ENCODE data around the gene UTRN. TPM values are rescaled to one million over a fixed set of nuclear protein-coding genes. Genes with fewer than 3 reads are reported as not detected.

Gene UTRN
- total RNA-seq, 1 donor: 242 TPM

- Histone ChIP-seq H4K20me1 (ENCODE audit: insufficient read depth, low read length) (no peaks in the 10 kb centered on the region), H2AFZ (ENCODE audit: low read length) (peak overlapping the region; percentile 60), H3K27ac (ENCODE audit: low read depth, low read length) (peak overlapping the region; percentile 80), H3K79me2 (ENCODE audit: insufficient read depth, low read length) (no peaks in the 10 kb centered on the region), H3K9me3 (ENCODE audit: low read depth, low read length) (no peaks in the 10 kb centered on the region), H3K27me3 (ENCODE audit: insufficient read depth, low read length) (no peaks in the 10 kb centered on the region), H3K36me3 (ENCODE audit: insufficient read depth, low read length) (no peaks in the 10 kb centered on the region), H3K4me3 (ENCODE audit: insufficient read depth, low read length) (peak overlapping the region; percentile 27), H3K4me2 (ENCODE audit: insufficient read depth, low read length) (peak overlapping the region; percentile 59), H3K4me1 (ENCODE audit: insufficient read depth, low read length) (peaks cover 20% of the 10 kb centered on the region)
- TF ChIP-seq, protein P1, sequence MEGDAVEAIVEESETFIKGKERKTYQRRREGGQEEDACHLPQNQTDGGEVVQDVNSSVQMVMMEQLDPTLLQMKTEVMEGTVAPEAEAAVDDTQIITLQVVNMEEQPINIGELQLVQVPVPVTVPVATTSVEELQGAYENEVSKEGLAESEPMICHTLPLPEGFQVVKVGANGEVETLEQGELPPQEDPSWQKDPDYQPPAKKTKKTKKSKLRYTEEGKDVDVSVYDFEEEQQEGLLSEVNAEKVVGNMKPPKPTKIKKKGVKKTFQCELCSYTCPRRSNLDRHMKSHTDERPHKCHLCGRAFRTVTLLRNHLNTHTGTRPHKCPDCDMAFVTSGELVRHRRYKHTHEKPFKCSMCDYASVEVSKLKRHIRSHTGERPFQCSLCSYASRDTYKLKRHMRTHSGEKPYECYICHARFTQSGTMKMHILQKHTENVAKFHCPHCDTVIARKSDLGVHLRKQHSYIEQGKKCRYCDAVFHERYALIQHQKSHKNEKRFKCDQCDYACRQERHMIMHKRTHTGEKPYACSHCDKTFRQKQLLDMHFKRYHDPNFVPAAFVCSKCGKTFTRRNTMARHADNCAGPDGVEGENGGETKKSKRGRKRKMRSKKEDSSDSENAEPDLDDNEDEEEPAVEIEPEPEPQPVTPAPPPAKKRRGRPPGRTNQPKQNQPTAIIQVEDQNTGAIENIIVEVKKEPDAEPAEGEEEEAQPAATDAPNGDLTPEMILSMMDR (IDR thresholded peaks at IDR 0.05; ENCODE audit: extremely low read depth, low read depth, low read length): no peak
- DNase-seq (ENCODE audit: insufficient read length, low spot score, missing footprints): peak; percentile 31
These were observed 36.4 kb upstream of the UTRN start for GRCh38 chr6:144248476-144249301.

DNA sequence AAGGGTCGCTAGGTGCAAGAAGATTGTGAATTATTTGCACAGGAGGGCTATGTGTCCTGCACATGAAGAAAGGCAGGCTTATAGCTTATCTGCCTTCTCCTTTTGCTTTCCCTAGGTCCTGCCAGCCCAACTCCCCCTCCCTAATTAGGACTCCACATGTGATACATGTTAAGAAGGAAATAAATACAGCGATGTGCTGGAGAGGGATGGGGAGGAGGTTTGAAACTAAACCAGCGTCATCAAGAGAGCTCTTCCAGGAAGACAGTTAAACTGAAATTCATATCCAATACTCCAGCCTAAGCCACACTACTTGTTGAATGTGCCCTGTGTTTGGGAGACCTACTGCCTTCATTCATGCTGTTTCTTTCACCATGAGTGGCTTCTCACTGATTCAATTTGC lies 34.9 kb upstream of the UTRN start:
- H3K27ac ChIP-seq (ENCODE audit: low read depth, low read length): no peak overlapping the region
- H4K20me1 ChIP-seq (ENCODE audit: insufficient read depth, low read length): no peaks in the 10 kb centered on the region
- no peaks in the 10 kb centered on the region for H3K27me3 ChIP-seq (ENCODE audit: insufficient read depth, low read length)
- no peak for DNase-seq (ENCODE audit: insufficient read length, low spot score, missing footprints)
- TF ChIP-seq, protein P1 (IDR thresholded peaks at IDR 0.05; ENCODE audit: extremely low read depth, low read depth, low read length): no peak
- H3K36me3 ChIP-seq (ENCODE audit: insufficient read depth, low read length): no peaks in the 10 kb centered on the region
- no peaks in the 10 kb centered on the region for H3K79me2 ChIP-seq (ENCODE audit: insufficient read depth, low read length)
- H2AFZ ChIP-seq (ENCODE audit: low read length): no peak overlapping the region
- peaks cover 20% of the 10 kb centered on the region for H3K4me1 ChIP-seq (ENCODE audit: insufficient read depth, low read length)
- H3K4me3 ChIP-seq (ENCODE audit: insufficient read depth, low read length): no peak overlapping the region
- H3K4me2 ChIP-seq (ENCODE audit: insufficient read depth, low read length): no peak overlapping the region
- H3K9me3 ChIP-seq (ENCODE audit: low read depth, low read length): no peaks in the 10 kb centered on the region

DNA sequence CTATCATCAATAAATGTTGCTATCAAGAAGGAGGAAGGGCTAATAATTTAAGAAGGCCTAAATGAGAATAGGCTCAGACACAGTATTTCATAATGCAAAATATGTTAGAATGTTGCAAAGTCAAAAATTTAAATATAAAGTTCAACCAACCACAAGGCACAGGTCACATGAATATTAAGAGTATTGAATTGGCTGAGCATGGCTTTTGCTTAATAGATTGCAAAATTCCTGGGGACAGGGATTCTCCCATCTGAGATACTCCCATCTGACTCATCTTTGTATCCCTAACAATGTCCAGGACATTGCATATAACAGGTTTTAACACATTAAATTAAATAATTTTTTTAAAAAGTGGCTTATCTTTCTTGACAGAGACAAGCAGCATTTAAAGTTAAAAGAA lies 32.9 kb upstream of the UTRN start:
- TF ChIP-seq, protein P1 (IDR thresholded peaks at IDR 0.05; ENCODE audit: extremely low read depth, low read depth, low read length): no peak
- Histone ChIP-seq H3K79me2 (ENCODE audit: insufficient read depth, low read length) (no peaks in the 10 kb centered on the region), H3K4me3 (ENCODE audit: insufficient read depth, low read length) (no peak overlapping the region), H2AFZ (ENCODE audit: low read length) (no peak overlapping the region), H4K20me1 (ENCODE audit: insufficient read depth, low read length) (no peaks in the 10 kb centered on the region), H3K9me3 (ENCODE audit: low read depth, low read length) (no peaks in the 10 kb centered on the region), H3K27me3 (ENCODE audit: insufficient read depth, low read length) (no peaks in the 10 kb centered on the region), H3K4me1 (ENCODE audit: insufficient read depth, low read length) (peaks cover 20% of the 10 kb centered on the region), H3K36me3 (ENCODE audit: insufficient read depth, low read length) (no peaks in the 10 kb centered on the region), H3K27ac (ENCODE audit: low read depth, low read length) (no peak overlapping the region), H3K4me2 (ENCODE audit: insufficient read depth, low read length) (no peak overlapping the region)
- DNase-seq (ENCODE audit: insufficient read length, low spot score, missing footprints): no peak

DNA sequence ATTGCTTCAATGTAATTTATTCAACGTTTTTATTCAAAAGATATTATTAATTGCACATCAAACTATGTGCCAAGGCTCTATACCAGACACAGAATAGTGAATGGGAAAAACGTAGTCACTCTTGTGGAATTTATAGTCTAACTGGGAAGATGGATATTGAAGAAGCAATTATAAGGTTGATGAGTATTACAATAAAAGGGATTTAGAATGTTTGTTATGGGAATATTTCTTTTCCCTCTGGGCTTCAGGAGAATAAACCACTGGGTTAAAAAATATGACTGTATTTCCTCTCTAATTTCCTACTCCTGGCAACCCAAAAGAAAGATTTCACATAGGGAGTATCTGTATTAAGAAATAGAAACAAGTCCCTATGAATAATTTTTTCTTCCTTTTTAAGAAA lies 25.1 kb upstream of the UTRN start:
- Histone ChIP-seq H3K4me1 (ENCODE audit: insufficient read depth, low read length) (peaks cover 39% of the 10 kb centered on the region), H3K9me3 (ENCODE audit: low read depth, low read length) (no peaks in the 10 kb centered on the region), H3K27ac (ENCODE audit: low read depth, low read length) (peak overlapping the region; percentile 66), H4K20me1 (ENCODE audit: insufficient read depth, low read length) (no peaks in the 10 kb centered on the region), H3K27me3 (ENCODE audit: insufficient read depth, low read length) (no peaks in the 10 kb centered on the region), H3K79me2 (ENCODE audit: insufficient read depth, low read length) (no peaks in the 10 kb centered on the region), H3K4me3 (ENCODE audit: insufficient read depth, low read length) (no peak overlapping the region), H2AFZ (ENCODE audit: low read length) (no peak overlapping the region), H3K4me2 (ENCODE audit: insufficient read depth, low read length) (peak overlapping the region; percentile 9), H3K36me3 (ENCODE audit: insufficient read depth, low read length) (no peaks in the 10 kb centered on the region)
- TF ChIP-seq, protein P1 (IDR thresholded peaks at IDR 0.05; ENCODE audit: extremely low read depth, low read depth, low read length): no peak
- peak; percentile 50 for DNase-seq (ENCODE audit: insufficient read length, low spot score, missing footprints)
